ENCODE measurements around the gene MRC2.

DNA sequence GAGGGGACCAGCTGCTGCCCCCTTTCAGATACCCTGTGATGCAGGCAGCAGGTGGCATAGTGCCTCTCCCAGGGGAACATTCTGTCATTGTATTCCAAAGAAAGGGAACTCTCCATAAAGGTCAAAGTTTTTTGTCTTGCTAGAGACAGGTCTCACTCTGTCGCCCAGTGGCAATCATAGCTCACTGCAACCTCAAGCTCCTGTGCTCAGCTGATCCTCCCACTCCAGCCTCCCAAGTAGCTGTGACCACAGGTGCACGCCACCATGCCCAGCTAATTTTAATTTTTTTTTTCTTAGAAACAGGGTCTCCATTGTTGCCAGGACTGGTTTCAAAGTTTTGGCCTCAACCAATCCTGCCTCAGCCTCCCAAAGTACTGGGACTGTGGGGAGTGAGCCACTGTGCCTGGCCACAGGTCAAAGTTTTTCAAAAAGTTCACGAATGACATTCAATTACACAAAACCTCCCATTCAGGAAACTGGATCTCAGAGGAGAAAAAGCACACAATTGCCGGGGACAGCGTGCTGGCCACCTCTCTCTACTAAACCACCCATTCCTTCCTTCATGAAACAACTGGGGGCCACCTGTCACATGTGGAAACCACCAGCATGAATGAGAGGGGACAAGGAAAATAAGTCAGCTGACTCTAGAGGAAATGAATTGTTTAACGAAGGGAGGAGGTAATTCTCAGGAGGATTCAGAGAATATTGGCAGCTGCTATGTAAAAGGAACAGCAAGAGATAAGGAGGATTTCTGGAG is 100.6 kb downstream of the MRC2 start:
- TF ChIP-seq BRCA1 (CRISPR knock-in tag; IDR thresholded peaks at IDR 0.05) = no peak
- TF ChIP-seq, protein P1, sequence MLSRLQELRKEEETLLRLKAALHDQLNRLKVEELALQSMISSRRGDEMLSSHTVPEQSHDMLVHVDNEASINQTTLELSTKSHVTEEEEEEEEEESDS (CRISPR knock-in tag; IDR thresholded peaks at IDR 0.05; ENCODE audit: borderline replicate concordance) = no peak
- TF ChIP-seq ZNF274 (CRISPR knock-in tag; IDR thresholded peaks at IDR 0.05) = no peak
- no peak for TF ChIP-seq CREB1 (IDR thresholded peaks at IDR 0.05)
- TF ChIP-seq CREB1 (CRISPR knock-in tag; IDR thresholded peaks at IDR 0.05) = no peak

Data from HepG2 (cell line).